ENCODE results near the gene CCRL2.

Gene CCRL2

GRCh38 chr3:46393011-46393410 is 14.0 kb upstream of the CCRL2 start:
- no peak for DNase-seq (ENCODE audit: extremely low read depth, low read depth)
- no peak for TF ChIP-seq CTCF (IDR thresholded peaks at IDR 0.05; ENCODE audit: low read depth, low read length)

GRCh38 chr3:46393554-46394434 is 13.3 kb upstream of the CCRL2 start:
- no peak for TF ChIP-seq CTCF (IDR thresholded peaks at IDR 0.05; ENCODE audit: low read depth, low read length)
- no peak for DNase-seq (ENCODE audit: extremely low read depth, low read depth)

- TF ChIP-seq CTCF (IDR thresholded peaks at IDR 0.05; ENCODE audit: low read depth, low read length), result no peak
- no peak for DNase-seq (ENCODE audit: extremely low read depth, low read depth)
Measured at GRCh38 chr3:46395210-46395661, 11.8 kb upstream of the CCRL2 start.

- no peak for DNase-seq (ENCODE audit: extremely low read depth, low read depth)
- no peak for TF ChIP-seq CTCF (IDR thresholded peaks at IDR 0.05; ENCODE audit: low read depth, low read length)
Measured at GRCh38 chr3:46395766-46396530, 11.1 kb upstream of the CCRL2 start.

- no peak for TF ChIP-seq CTCF (IDR thresholded peaks at IDR 0.05; ENCODE audit: low read depth, low read length)
- DNase-seq (ENCODE audit: extremely low read depth, low read depth), result no peak
Measured at GRCh38 chr3:46397111-46397510, 9.9 kb upstream of the CCRL2 start.

- no peak for TF ChIP-seq CTCF (IDR thresholded peaks at IDR 0.05; ENCODE audit: low read depth, low read length)
- DNase-seq (ENCODE audit: extremely low read depth, low read depth), result no peak
Measured at GRCh38 chr3:46398186-46398955, 8.7 kb upstream of the CCRL2 start.
